ENCODE results near the gene ERAL1. TPM values are rescaled to one million over a fixed set of nuclear protein-coding genes. Genes with fewer than 3 reads are reported as not detected.
"Not testable (repeated sequence)": the region's sequence is repeated elsewhere in the genome, so short reads cannot be mapped to it uniquely, and the experiment has no call there.

ERAL1 gene
- total and polyA plus RNA-seq, 2 experiments from 2014 or later, result 32.3 to 77.1 TPM

- Histone ChIP-seq H3K36me3 (no peaks in the 10 kb centered on the region), H3K27ac (no peak overlapping the region), H3K9me3 (ENCODE audit: low read depth) (no peaks in the 10 kb centered on the region), H3K4me1 (ENCODE audit: low read depth) (no peaks in the 10 kb centered on the region), H3K4me3 (no peak overlapping the region), H3K27me3 (no peaks in the 10 kb centered on the region)
- no peak for TF ChIP-seq CTCF (IDR thresholded peaks at IDR 0.05; ENCODE audit: low read depth, low read length)
- DNase-seq (ENCODE audit: low read depth in 1 of 2, low spot score in 1 of 2), result no peak
These were observed 26.3 kb upstream of the ERAL1 start for GRCh38 chr17:28828294-28829040.

- no peak for TF ChIP-seq CTCF (IDR thresholded peaks at IDR 0.05; ENCODE audit: low read depth, low read length)
- H3K4me1 ChIP-seq (ENCODE audit: low read depth), result no peaks in the 10 kb centered on the region
- H3K9me3 ChIP-seq (ENCODE audit: low read depth), result no peaks in the 10 kb centered on the region
- H3K36me3 ChIP-seq, result no peaks in the 10 kb centered on the region
- no peak overlapping the region for H3K27ac ChIP-seq
- DNase-seq (ENCODE audit: low read depth in 1 of 2, low spot score in 1 of 2), result no peak
- H3K27me3 ChIP-seq, result no peaks in the 10 kb centered on the region
- no peak overlapping the region for H3K4me3 ChIP-seq
These were observed 20.4 kb upstream of the ERAL1 start for GRCh38 chr17:28834420-28834819.

DNA sequence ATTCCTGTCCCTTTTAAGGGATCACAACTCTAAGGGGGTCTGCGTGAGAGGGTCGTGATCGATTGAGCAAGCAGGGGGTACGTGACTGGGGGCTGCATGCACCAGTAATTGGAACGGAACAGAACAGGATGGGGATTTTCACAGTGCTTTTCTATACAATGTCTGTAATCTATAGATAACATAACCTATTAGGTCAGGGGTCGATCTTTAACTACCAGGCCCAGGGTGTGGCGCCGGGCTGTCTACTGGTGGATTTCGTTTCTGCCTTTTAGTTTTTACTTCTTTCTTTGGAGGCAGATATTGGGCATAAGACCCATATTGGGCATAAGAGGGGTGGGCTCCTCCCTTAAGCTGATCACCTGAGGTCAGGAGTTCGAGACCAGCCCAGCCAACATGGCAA is 18.3 kb upstream of the ERAL1 start:
- not testable (repeated sequence) for H3K36me3 ChIP-seq; H3K9me3 ChIP-seq (ENCODE audit: low read depth); H3K27ac ChIP-seq; DNase-seq (ENCODE audit: low read depth in 1 of 2, low spot score in 1 of 2); H3K4me1 ChIP-seq (ENCODE audit: low read depth); H3K4me3 ChIP-seq; H3K27me3 ChIP-seq

GRCh38 chr17:28839221-28839620 is 15.6 kb upstream of the ERAL1 start:
- DNase-seq (ENCODE audit: low read depth in 1 of 2, low spot score in 1 of 2), result peak in 1 of 2 donors; percentile 55
- Histone ChIP-seq H3K9me3 (ENCODE audit: low read depth) (no peaks in the 10 kb centered on the region), H3K36me3 (no peaks in the 10 kb centered on the region), H3K4me3 (no peak overlapping the region), H3K4me1 (ENCODE audit: low read depth) (peaks cover 6% of the 10 kb centered on the region), H3K27ac (no peak overlapping the region), H3K27me3 (no peaks in the 10 kb centered on the region)
- no peak for TF ChIP-seq CTCF (IDR thresholded peaks at IDR 0.05; ENCODE audit: low read depth, low read length)

DNA sequence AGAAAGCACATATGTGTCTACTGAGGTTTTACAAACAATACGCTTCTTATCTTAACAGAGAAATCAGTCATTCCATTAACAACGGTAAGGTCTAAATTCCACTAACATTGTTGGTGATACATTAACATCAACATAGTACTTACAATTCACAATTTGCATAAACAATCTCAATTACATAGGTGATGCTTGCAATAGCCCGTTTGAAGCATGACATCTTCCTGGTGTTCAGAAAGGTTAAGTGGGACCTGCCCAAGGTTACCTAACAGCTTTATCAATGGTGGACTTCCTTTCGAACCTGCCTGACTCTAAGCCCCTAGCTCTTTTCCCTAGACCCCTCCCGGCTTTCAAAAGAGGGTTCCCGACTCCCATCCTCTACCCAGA is 12.9 kb upstream of the ERAL1 start:
- no peaks in the 10 kb centered on the region for H3K36me3 ChIP-seq
- peak overlapping the region; percentile 49 for H3K27ac ChIP-seq
- H3K27me3 ChIP-seq, result no peaks in the 10 kb centered on the region
- H3K4me3 ChIP-seq, result peak overlapping the region; percentile 61
- no peaks in the 10 kb centered on the region for H3K9me3 ChIP-seq (ENCODE audit: low read depth)
- no peak for TF ChIP-seq CTCF (IDR thresholded peaks at IDR 0.05; ENCODE audit: low read depth, low read length)
- peaks cover 6% of the 10 kb centered on the region for H3K4me1 ChIP-seq (ENCODE audit: low read depth)
- no peak for DNase-seq (ENCODE audit: low read depth in 1 of 2, low spot score in 1 of 2)

GRCh38 chr17:28842282-28843012 is 12.4 kb upstream of the ERAL1 start, which contains the start of gene FAM222B:
Gene FAM222B, minus strand, starts transcription at chr17:28842790. Its CDS starts 76,123 bp downstream, at chr17:28766667.
- Histone ChIP-seq H3K27me3 (no peaks in the 10 kb centered on the region), H3K27ac (peak within 1 kb of the TSS; percentile 49), H3K9me3 (ENCODE audit: low read depth) (no peaks in the 10 kb centered on the region), H3K4me1 (ENCODE audit: low read depth) (peaks cover 6% of the 10 kb centered on the region), H3K4me3 (peak within 1 kb of the TSS; percentile 61), H3K36me3 (no peaks in the 10 kb centered on the region)
- no peak for TF ChIP-seq CTCF (IDR thresholded peaks at IDR 0.05; ENCODE audit: low read depth, low read length)
- DNase-seq (ENCODE audit: low read depth in 1 of 2, low spot score in 1 of 2), result peak; percentile 87 to 95

Measured in cardiac muscle cell (in vitro differentiated cells and primary cell).